Tibial nerve (tissue), 4 donors: Measurements from ENCODE around the gene TSPAN13.

Experiments used
- CTCF ChIP-seq, 5 experiments: fragments of 200-600 bp in 3 of 5; fragments of 450-650 bp in 2 of 5; sonication (generic) in 3 of 5; IDR thresholded peaks; one replicate each; pipeline ENCODE4 v1.5.1; 2016 to 2019; ENCODE audit warnings: antibody characterized with exemption in 5 of 5, mild to moderate bottlenecking in 3 of 5, moderate library complexity in 2 of 5
- EP300 ChIP-seq, 2 donors: sonication (generic); formaldehyde crosslinking; IDR thresholded peaks; one replicate each; pipeline ENCODE4 v1.6.1; 2017; ENCODE audit warnings: antibody characterized with exemption in 2 of 2, mild to moderate bottlenecking in 1 of 2

DNA sequence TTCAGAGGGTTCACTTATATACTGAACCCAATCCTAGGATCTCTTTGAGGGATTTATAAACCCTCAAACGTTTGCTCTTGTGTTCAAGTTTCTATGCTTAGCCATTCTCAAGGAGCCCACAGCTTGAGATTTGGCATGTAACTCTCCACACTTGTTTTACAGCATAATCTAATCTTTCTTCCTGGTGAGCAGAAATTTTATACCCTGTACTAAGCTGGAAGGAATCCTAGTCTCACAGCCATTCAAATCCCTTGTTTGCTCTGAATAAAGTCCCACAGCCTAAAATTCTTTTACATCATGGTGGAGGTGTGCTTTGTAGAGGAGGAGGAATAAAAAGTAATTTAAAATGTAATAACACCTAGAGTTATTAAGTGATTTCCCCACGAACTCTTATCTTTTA is 56.6 kb downstream of the TSPAN13 start:
- no peak for TF ChIP-seq CTCF (IDR thresholded peaks at IDR 0.05)
- TF ChIP-seq EP300 (IDR thresholded peaks at IDR 0.05), result no peak
